Neural cell (in vitro differentiated cells): ENCODE measurements around the gene PTGIR. TPM values are rescaled to one million over a fixed set of nuclear protein-coding genes. Genes with fewer than 3 reads are reported as not detected.

Source experiments
- H2AFZ ChIP-seq: fragments of 200-600, 300-800 bp; sonication (generic), shearing (Covaris generic); 2 replicates; pipeline ENCODE4 v1.6.0; 2014; ENCODE audit warnings: low read depth, mild to moderate bottlenecking, antibody characterized with exemption, low read length, moderate library complexity
- H3F3A ChIP-seq: fragments of 200-600 bp; shearing (Covaris generic); 2 replicates; pipeline ENCODE4 v1.6.1; 2016; ENCODE audit warnings: mild to moderate bottlenecking, moderate library complexity, mixed read lengths, antibody characterized with exemption, low read length; ENCODE audit not compliant: insufficient read depth, poor library complexity, severe bottlenecking
- H3K27ac ChIP-seq: fragments of 200-600, 300-800 bp; sonication (generic), shearing (Covaris generic); 2 replicates; pipeline ENCODE4 v1.5.1; 2014; ENCODE audit warnings: mild to moderate bottlenecking, low read length, moderate library complexity
- H3K27me3 ChIP-seq: fragments of 300-800, 200-600 bp; sonication (generic), shearing (Covaris generic); 2 replicates; pipeline ENCODE4 v1.6.0; 2014; ENCODE audit warnings: mild to moderate bottlenecking, low read depth, low read length, moderate library complexity; ENCODE audit not compliant: insufficient read depth
- H3K36me3 ChIP-seq: fragments of 300-800, 200-600 bp; sonication (generic), shearing (Covaris generic); 2 replicates; pipeline ENCODE4 v1.5.1; 2014; ENCODE audit warnings: mild to moderate bottlenecking, antibody characterized with exemption, low read length, moderate library complexity; ENCODE audit not compliant: insufficient read depth
- H3K4me2 ChIP-seq: fragments of 300-800, 200-600 bp; sonication (generic), shearing (Covaris generic); 2 replicates; pipeline ENCODE4 v1.6.0; 2014; ENCODE audit warnings: mild to moderate bottlenecking, low read length
- H3K4me3 ChIP-seq: fragments of 300-800, 200-600 bp; sonication (generic), shearing (Covaris generic); 2 replicates; pipeline ENCODE4 v1.5.1; 2014; ENCODE audit warnings: mild to moderate bottlenecking, low read length, moderate library complexity
- H3K79me2 ChIP-seq: fragments of 200-600 bp; shearing (Covaris generic); replicated peaks from 2 replicates; pipeline ENCODE4 v1.6.0; 2014; ENCODE audit warnings: mild to moderate bottlenecking, low read length, moderate library complexity; ENCODE audit not compliant: insufficient read depth
- H3K9ac ChIP-seq: fragments of 300-800, 200-600 bp; sonication (generic), shearing (Covaris generic); 2 replicates; pipeline ENCODE4 v1.6.1; 2016; ENCODE audit warnings: mild to moderate bottlenecking, low read length, mixed read lengths
- H3K9me2 ChIP-seq: fragments of 200-600 bp; shearing (Covaris generic); 2 replicates; pipeline ENCODE4 v1.6.1; 2016; ENCODE audit warnings: mild to moderate bottlenecking, low read length, mixed read lengths; ENCODE audit not compliant: insufficient read depth
- H3K9me3 ChIP-seq: fragments of 200-600, 300-800 bp; sonication (generic), shearing (Covaris generic); 2 replicates; pipeline ENCODE4 v1.6.1; 2016; ENCODE audit warnings: mild to moderate bottlenecking, mixed run types, low read length, moderate library complexity, mixed read lengths
- H4K20me1 ChIP-seq: fragments of 200-600 bp; shearing (Covaris generic); 2 replicates; pipeline ENCODE4 v1.6.1; 2016; ENCODE audit warnings: mild to moderate bottlenecking, mixed run types; ENCODE audit not compliant: insufficient read depth
- EP300 ChIP-seq: fragments of 450-650 bp; conservative IDR thresholded peaks from 2 replicates; pipeline ENCODE4 v1.6.1; 2014; ENCODE audit warnings: antibody characterized with exemption, mild to moderate bottlenecking, moderate library complexity; ENCODE audit not compliant: poor library complexity, severe bottlenecking
- EZH2 ChIP-seq: fragments of 200-600, 300-800 bp; shearing (Covaris generic), sonication (generic); IDR thresholded peaks from 2 replicates; pipeline ENCODE4 v1.6.1; 2014; ENCODE audit warnings: antibody characterized with exemption, low read length, borderline replicate concordance, mild to moderate bottlenecking; ENCODE audit not compliant: insufficient read depth, poor library complexity, severe bottlenecking
- MXI1 ChIP-seq: fragments of 450-650 bp; conservative IDR thresholded peaks from 2 replicates; pipeline ENCODE4 v1.6.1; 2014; ENCODE audit warnings: antibody characterized with exemption, mild to moderate bottlenecking; ENCODE audit not compliant: poor library complexity, severe bottlenecking
- POLR2AphosphoS5 ChIP-seq: IDR thresholded peaks from 2 replicates; pipeline ENCODE4 v1.6.1; 2012
- RAD21 ChIP-seq: fragments of 450-650 bp; conservative IDR thresholded peaks from 2 replicates; pipeline ENCODE4 v1.6.1; 2014; ENCODE audit warnings: antibody characterized with exemption, mild to moderate bottlenecking, moderate library complexity
- REST ChIP-seq: IDR thresholded peaks from 2 replicates; pipeline ENCODE4 v1.6.1; 2012; ENCODE audit warnings: borderline replicate concordance
- SMC3 ChIP-seq: fragments of 450-650 bp; conservative IDR thresholded peaks from 2 replicates; pipeline ENCODE4 v1.6.1; 2014; ENCODE audit warnings: antibody characterized with exemption, mild to moderate bottlenecking, moderate library complexity; ENCODE audit not compliant: poor library complexity
- TAF1 ChIP-seq: IDR thresholded peaks from 2 replicates; pipeline ENCODE4 v1.6.1; 2012; ENCODE audit warnings: low read depth
- polyA plus RNA-seq: library from polyadenylated mRNA; depleted of rRNA; stranded (reverse); fragments of >200 nt; gene quantifications from 2 replicates; pipeline ENCODE4 v1.2.3, GENCODE V29; 2014
- TF ChIP-seq, protein P1 (sequence below): fragments of 450-650 bp; IDR thresholded peaks from 2 replicates; pipeline ENCODE4 v1.5.1; 2014; ENCODE audit warnings: antibody characterized with exemption, mild to moderate bottlenecking, moderate library complexity; ENCODE audit not compliant: poor library complexity, severe bottlenecking

Gene PTGIR
- polyA plus RNA-seq, 1 donor from 2014 or later: not detected

GRCh38 chr19:46640656-46641055 lies 15.8 kb upstream of the PTGIR start:
- no peak for TF ChIP-seq MXI1
- TF ChIP-seq RAD21: no peak
- no peak for TF ChIP-seq TAF1
- no peak for TF ChIP-seq REST
- no peak for TF ChIP-seq EP300
- TF ChIP-seq, protein P1, sequence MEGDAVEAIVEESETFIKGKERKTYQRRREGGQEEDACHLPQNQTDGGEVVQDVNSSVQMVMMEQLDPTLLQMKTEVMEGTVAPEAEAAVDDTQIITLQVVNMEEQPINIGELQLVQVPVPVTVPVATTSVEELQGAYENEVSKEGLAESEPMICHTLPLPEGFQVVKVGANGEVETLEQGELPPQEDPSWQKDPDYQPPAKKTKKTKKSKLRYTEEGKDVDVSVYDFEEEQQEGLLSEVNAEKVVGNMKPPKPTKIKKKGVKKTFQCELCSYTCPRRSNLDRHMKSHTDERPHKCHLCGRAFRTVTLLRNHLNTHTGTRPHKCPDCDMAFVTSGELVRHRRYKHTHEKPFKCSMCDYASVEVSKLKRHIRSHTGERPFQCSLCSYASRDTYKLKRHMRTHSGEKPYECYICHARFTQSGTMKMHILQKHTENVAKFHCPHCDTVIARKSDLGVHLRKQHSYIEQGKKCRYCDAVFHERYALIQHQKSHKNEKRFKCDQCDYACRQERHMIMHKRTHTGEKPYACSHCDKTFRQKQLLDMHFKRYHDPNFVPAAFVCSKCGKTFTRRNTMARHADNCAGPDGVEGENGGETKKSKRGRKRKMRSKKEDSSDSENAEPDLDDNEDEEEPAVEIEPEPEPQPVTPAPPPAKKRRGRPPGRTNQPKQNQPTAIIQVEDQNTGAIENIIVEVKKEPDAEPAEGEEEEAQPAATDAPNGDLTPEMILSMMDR: no peak
- TF ChIP-seq POLR2AphosphoS5: no peak
- TF ChIP-seq SMC3: no peak
- no peak for TF ChIP-seq EZH2
- Histone ChIP-seq H3F3A (no peaks in the 10 kb centered on the region), H3K9ac (no peak overlapping the region), H3K4me2 (no peak overlapping the region), H4K20me1 (no peaks in the 10 kb centered on the region), H3K79me2 (no peaks in the 10 kb centered on the region), H3K9me3 (no peaks in the 10 kb centered on the region), H2AFZ (no peak overlapping the region), H3K27me3 (peaks cover 6% of the 10 kb centered on the region), H3K9me2 (no peaks in the 10 kb centered on the region), H3K4me3 (no peak overlapping the region), H3K36me3 (no peaks in the 10 kb centered on the region), H3K27ac (no peak overlapping the region)

GRCh38 chr19:46639358-46640182 lies 14.7 kb upstream of the PTGIR start:
- Histone ChIP-seq H3K9me3 (no peaks in the 10 kb centered on the region), H3K27ac (peak overlapping the region; percentile 98), H4K20me1 (no peaks in the 10 kb centered on the region), H3K4me2 (peak overlapping the region; percentile 48), H3K36me3 (no peaks in the 10 kb centered on the region), H3K79me2 (no peaks in the 10 kb centered on the region), H3K9ac (peak overlapping the region; percentile 97), H2AFZ (peak overlapping the region; percentile 90), H3F3A (no peaks in the 10 kb centered on the region), H3K9me2 (no peaks in the 10 kb centered on the region), H3K4me3 (peak overlapping the region; percentile 70), H3K27me3 (peaks cover 9% of the 10 kb centered on the region)
- TF ChIP-seq MXI1 (no peak), POLR2AphosphoS5 (peak; percentile 24), EP300 (peak; percentile 22)
